Smooth muscle cell (in vitro differentiated cells): ENCODE data around the gene LSM5. TPM values are rescaled to one million over a fixed set of nuclear protein-coding genes. Genes with fewer than 3 reads are reported as not detected.

Experiments used
- DNase-seq: peaks from one replicate; lab custom pipeline; 2025; ENCODE audit not compliant: unreplicated experiment; lab: John Stamatoyannopoulos, UW
- H2AFZ ChIP-seq: fragments of 200-600 bp; sonication (generic); 2 replicates; pipeline ENCODE4 v1.6.0; 2016; ENCODE audit warnings: antibody characterized with exemption, low read depth, mild to moderate bottlenecking
- H3F3A ChIP-seq: fragments of 200-600 bp; sonication (generic); 2 replicates; pipeline ENCODE4 v1.6.0; 2017; ENCODE audit warnings: antibody characterized with exemption, low read depth
- H3K27ac ChIP-seq: fragments of 200-600 bp; sonication (generic); 2 replicates; pipeline ENCODE4 v1.5.1; 2016; ENCODE audit warnings: low read depth, mild to moderate bottlenecking
- H3K27me3 ChIP-seq: fragments of 200-600 bp; sonication (generic); 2 replicates; pipeline ENCODE4 v1.6.1; 2016; ENCODE audit warnings: low read depth, mild to moderate bottlenecking
- H3K36me3 ChIP-seq: fragments of 200-600 bp; sonication (generic); 2 replicates; pipeline ENCODE4 v1.5.1; 2016; ENCODE audit warnings: low read depth
- H3K4me1 ChIP-seq: fragments of 200-600 bp; sonication (generic); 2 replicates; pipeline ENCODE4 v1.5.1; 2016; ENCODE audit warnings: low read depth
- H3K4me2 ChIP-seq: fragments of 200-600 bp; sonication (generic); 2 replicates; pipeline ENCODE4 v1.6.0; 2016; ENCODE audit warnings: mild to moderate bottlenecking
- H3K4me3 ChIP-seq: fragments of 200-600 bp; sonication (generic); 2 replicates; pipeline ENCODE4 v1.5.1; 2016; ENCODE audit warnings: mild to moderate bottlenecking
- H3K79me2 ChIP-seq: fragments of 200-600 bp; sonication (generic); 2 replicates; pipeline ENCODE4 v1.6.0; 2016; ENCODE audit warnings: low read depth, mild to moderate bottlenecking
- H3K9ac ChIP-seq: fragments of 200-600 bp; sonication (generic); 2 replicates; pipeline ENCODE4 v1.6.0; 2016; ENCODE audit warnings: low read depth
- H3K9me3 ChIP-seq: fragments of 200-600 bp; sonication (generic); replicated peaks from 2 replicates; pipeline ENCODE4 v1.5.1; 2016; ENCODE audit warnings: low read depth
- H4K20me1 ChIP-seq: fragments of 200-600 bp; sonication (generic); 2 replicates; pipeline ENCODE4 v1.6.0; 2016; ENCODE audit warnings: low read depth
- WGBS: methylation state at CpG from one replicate; pipeline ENCODE4 v1.1.7; 2016; ENCODE audit warnings: low lambda C conversion rate; 5-methylcytosine and 5-hydroxymethylcytosine counted together
- polyA plus RNA-seq: library from polyadenylated mRNA; unstranded; fragments of >200 nt; fragmentation: Nextera tagmentation; extraction: Ambion mirVana; gene quantifications from 2 replicates; pipeline ENCODE4 v1.2.1, GENCODE V29; 2016
- total RNA-seq: library from RNA; depleted of rRNA; stranded (reverse); fragments of >200 nt; gene quantifications from 2 replicates; pipeline ENCODE4 v1.2.3, GENCODE V29; 2014
- TF ChIP-seq, protein P1 (sequence below): fragments of 200-600 bp; sonication (generic); IDR thresholded peaks from 2 replicates; pipeline ENCODE4 v1.5.1; 2017; ENCODE audit warnings: borderline replicate concordance, mild to moderate bottlenecking, antibody characterized with exemption; ENCODE audit not compliant: insufficient read depth, poor library complexity, severe bottlenecking

LSM5 gene
- total and polyA plus RNA-seq, 2 experiments from 2014 or later: 65.0 to 89.6 TPM

GRCh38 chr7:32525839-32526238 is 35.7 kb upstream of the LSM5 start:
- Histone ChIP-seq H3K4me2 (no peak overlapping the region), H3K79me2 (peaks cover 60% of the 10 kb centered on the region), H3F3A (no peaks in the 10 kb centered on the region), H3K9ac (no peak overlapping the region), H3K36me3 (no peaks in the 10 kb centered on the region), H3K27me3 (no peaks in the 10 kb centered on the region), H3K9me3 (no peaks in the 10 kb centered on the region), H3K27ac (no peak overlapping the region), H3K4me1 (no peaks in the 10 kb centered on the region), H4K20me1 (peaks cover 51% of the 10 kb centered on the region), H2AFZ (no peak overlapping the region), H3K4me3 (no peak overlapping the region)
- WGBS: 97% methylated on average over 4 of the region's 4 CpGs
- no peak for DNase-seq
- TF ChIP-seq, protein P1, sequence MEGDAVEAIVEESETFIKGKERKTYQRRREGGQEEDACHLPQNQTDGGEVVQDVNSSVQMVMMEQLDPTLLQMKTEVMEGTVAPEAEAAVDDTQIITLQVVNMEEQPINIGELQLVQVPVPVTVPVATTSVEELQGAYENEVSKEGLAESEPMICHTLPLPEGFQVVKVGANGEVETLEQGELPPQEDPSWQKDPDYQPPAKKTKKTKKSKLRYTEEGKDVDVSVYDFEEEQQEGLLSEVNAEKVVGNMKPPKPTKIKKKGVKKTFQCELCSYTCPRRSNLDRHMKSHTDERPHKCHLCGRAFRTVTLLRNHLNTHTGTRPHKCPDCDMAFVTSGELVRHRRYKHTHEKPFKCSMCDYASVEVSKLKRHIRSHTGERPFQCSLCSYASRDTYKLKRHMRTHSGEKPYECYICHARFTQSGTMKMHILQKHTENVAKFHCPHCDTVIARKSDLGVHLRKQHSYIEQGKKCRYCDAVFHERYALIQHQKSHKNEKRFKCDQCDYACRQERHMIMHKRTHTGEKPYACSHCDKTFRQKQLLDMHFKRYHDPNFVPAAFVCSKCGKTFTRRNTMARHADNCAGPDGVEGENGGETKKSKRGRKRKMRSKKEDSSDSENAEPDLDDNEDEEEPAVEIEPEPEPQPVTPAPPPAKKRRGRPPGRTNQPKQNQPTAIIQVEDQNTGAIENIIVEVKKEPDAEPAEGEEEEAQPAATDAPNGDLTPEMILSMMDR: no peak

DNA sequence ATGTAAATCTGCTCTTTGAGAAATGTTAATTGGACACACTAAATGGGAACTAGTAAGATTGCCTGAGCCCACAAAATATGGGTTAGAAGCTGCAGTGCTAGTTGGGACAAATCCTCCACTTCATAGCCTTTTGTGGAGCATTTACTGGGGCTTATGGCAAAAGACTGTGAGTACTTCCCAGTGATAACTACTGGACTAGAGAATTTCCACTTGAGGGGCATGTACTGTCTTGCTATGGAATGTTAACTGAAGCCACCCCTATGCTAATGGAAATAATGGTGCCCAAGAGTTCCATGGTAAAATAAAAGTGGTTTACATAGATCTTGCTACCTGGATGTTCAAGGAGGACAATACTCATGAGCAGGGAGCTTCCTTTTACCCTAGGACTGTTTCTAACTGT is 34.5 kb upstream of the LSM5 start:
- no peak overlapping the region for H3K4me2 ChIP-seq
- peaks cover 62% of the 10 kb centered on the region for H3K79me2 ChIP-seq

GRCh38 chr7:32522746-32523530 is 32.8 kb upstream of the LSM5 start:
- H3K27ac ChIP-seq: no peak overlapping the region
- H3F3A ChIP-seq: no peaks in the 10 kb centered on the region
- TF ChIP-seq, protein P1: no peak
- H3K4me1 ChIP-seq: no peaks in the 10 kb centered on the region
- H3K79me2 ChIP-seq: peaks cover 69% of the 10 kb centered on the region
- no peak for DNase-seq
- H4K20me1 ChIP-seq: peaks cover 23% of the 10 kb centered on the region
- no peaks in the 10 kb centered on the region for H3K36me3 ChIP-seq
- no peak overlapping the region for H3K4me2 ChIP-seq
- no peak overlapping the region for H3K4me3 ChIP-seq
- H3K9ac ChIP-seq: no peak overlapping the region
- H2AFZ ChIP-seq: no peak overlapping the region
- H3K9me3 ChIP-seq: peaks cover 3% of the 10 kb centered on the region
- 96% methylated on average over 6 of the region's 6 CpGs for WGBS
- H3K27me3 ChIP-seq: no peaks in the 10 kb centered on the region

More for the DNA sequence above, 34.5 kb upstream of the LSM5 start:
- DNase-seq: no peak
- Histone ChIP-seq H3K27me3 (no peaks in the 10 kb centered on the region), H4K20me1 (peaks cover 40% of the 10 kb centered on the region), H3K4me1 (no peaks in the 10 kb centered on the region), H3K9ac (no peak overlapping the region), H3K27ac (no peak overlapping the region), H3K9me3 (no peaks in the 10 kb centered on the region), H3K4me3 (no peak overlapping the region), H2AFZ (no peak overlapping the region), H3K36me3 (no peaks in the 10 kb centered on the region), H3F3A (no peaks in the 10 kb centered on the region)
- TF ChIP-seq, protein P1: no peak

- no peak overlapping the region for H3K9ac ChIP-seq
- H3K4me1 ChIP-seq: no peaks in the 10 kb centered on the region
- peaks cover 68% of the 10 kb centered on the region for H3K79me2 ChIP-seq
- H3F3A ChIP-seq: no peaks in the 10 kb centered on the region
- H3K27me3 ChIP-seq: no peaks in the 10 kb centered on the region
- H3K9me3 ChIP-seq: peaks cover 3% of the 10 kb centered on the region
- no peak overlapping the region for H3K4me3 ChIP-seq
- TF ChIP-seq, protein P1: no peak
- no peak overlapping the region for H3K4me2 ChIP-seq
- 96% methylated on average over 2 of the region's 2 CpGs for WGBS
- no peak overlapping the region for H3K27ac ChIP-seq
- no peak overlapping the region for H2AFZ ChIP-seq
- H3K36me3 ChIP-seq: no peaks in the 10 kb centered on the region
- peaks cover 6% of the 10 kb centered on the region for H4K20me1 ChIP-seq
- no peak for DNase-seq
Observed at GRCh38 chr7:32519763-32520162, 29.6 kb upstream of the LSM5 start.
